GM21619 (cell line): ENCODE results near the gene POLR1F.

Source experiments
- ATAC-seq: cut with Tn5 transposase; IDR thresholded peaks from one replicate; pipeline ENCODE4 v1.9.1; 2021; ENCODE audit not compliant: unreplicated experiment

Gene POLR1F

DNA sequence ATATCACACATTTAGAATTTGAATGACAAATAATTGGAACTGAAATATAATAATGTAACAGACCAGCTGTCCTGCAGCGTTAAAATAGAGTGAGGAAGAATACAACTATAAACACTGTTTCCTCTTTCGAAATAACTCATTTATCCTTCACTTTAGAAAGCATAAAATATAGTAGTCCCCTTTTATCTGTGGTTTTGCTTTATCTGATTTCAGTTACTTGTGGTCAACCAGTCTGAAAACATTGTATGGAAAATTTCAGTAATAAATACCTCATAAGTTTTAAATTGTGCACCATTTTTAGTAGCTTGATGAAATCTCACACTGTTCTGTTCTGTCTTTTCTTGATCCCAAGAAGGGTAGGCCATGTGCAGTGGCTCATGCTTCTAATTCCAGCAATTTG is 31.7 kb downstream of the POLR1F start:
- peak; percentile 79 for ATAC-seq

- ATAC-seq = no peak
Measured at GRCh38 chr7:19675816-19676215, 33.0 kb downstream of the POLR1F start.

DNA sequence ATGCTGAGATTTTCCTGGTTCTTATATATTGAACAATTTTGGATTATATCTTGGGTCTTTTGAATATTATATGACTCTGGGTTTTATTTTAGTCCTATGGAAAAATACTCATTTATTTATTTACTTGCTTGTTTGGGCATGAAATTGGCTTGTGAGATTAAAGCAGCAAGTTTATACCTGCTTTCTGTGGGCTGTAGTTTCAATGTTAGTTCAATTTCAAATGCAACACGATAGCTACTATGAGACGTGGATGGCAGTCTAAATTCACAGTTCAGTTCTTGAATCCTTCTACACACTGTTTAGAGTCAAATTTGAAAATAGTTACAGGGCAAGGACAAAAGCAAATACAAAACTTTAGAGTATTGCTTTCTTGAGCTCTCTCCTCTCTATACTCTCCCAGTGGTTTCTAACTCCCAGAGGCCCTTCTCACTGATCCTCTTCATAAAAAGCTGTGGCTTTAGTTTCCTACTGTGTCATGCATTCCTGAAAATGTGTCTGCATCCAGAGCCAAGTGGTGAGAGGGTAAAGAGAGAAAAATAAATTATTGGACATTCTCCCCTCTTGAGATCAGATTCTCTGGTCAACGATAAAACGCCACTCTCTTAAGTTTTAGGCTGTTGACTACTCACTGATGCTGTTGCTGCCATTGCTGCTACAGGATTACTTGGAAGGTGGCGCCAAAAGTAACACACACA is 34.4 kb downstream of the POLR1F start:
- no peak for ATAC-seq

- no peak for ATAC-seq
Measured at GRCh38 chr7:19670806-19671205, 38.0 kb downstream of the POLR1F start.

GRCh38 chr7:19665399-19666008 is 43.3 kb downstream of the POLR1F start:
- ATAC-seq = peak; percentile 68

- peak; percentile 96 for ATAC-seq
Measured at GRCh38 chr7:19663816-19664462, 44.9 kb downstream of the POLR1F start.

DNA sequence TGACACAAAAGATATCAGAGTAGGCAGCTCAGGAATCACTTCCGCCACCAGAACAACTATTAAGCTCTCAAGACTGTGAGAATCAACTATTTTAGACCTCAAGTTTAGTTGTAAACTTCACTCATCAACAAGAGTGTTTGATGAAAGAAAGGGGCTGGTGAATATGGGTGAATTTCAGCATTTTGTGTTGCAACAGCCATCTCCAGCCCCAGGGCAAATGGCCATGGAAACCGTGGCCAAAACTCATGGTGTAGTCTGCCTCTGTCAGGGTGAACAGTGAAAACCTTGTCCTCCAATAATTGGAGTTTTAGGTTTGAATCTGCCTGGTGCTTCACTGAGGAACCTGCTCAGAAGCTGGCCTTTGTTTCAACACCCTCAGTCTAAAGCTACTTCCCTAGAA is 60.0 kb downstream of the POLR1F start:
- ATAC-seq = no peak
